Activated T-cell treated with anti-CD3 and anti-CD28 coated beads, Interleukin-2, amount 50 U/mL, for 24 hours (primary cell): ENCODE measurements around the gene ADGRL1.
A peak's percentile ranks its signal among the peaks of the same experiment; 100 is the strongest.
"Not testable (repeated sequence)": the region's sequence is repeated elsewhere in the genome, so short reads cannot be mapped to it uniquely, and the experiment has no call there.

Experiments
- DNase-seq: peaks from one replicate; pipeline ENCODE4 v3.0.0-alpha.2; 2020
- H3K27ac Mint-ChIP-seq: 2 replicates; pipeline ENCODE4 v1.8.0; 2020; ENCODE audit warnings: mild to moderate bottlenecking, mixed read lengths
- H3K27me3 Mint-ChIP-seq: 2 replicates; pipeline ENCODE4 v1.8.0; 2020; ENCODE audit warnings: mixed read lengths
- H3K36me3 Mint-ChIP-seq: 2 replicates; pipeline ENCODE4 v1.8.0; 2020; ENCODE audit warnings: low read depth, mixed read lengths
- H3K4me1 Mint-ChIP-seq: 2 replicates; pipeline ENCODE4 v1.8.0; 2020; ENCODE audit warnings: low read depth, mixed read lengths
- H3K4me3 Mint-ChIP-seq: 2 replicates; pipeline ENCODE4 v1.8.0; 2020; ENCODE audit warnings: mild to moderate bottlenecking, moderate library complexity, mixed read lengths
- H3K9me3 Mint-ChIP-seq: 2 replicates; pipeline ENCODE4 v1.8.0; 2020; ENCODE audit warnings: mixed read lengths

Gene ADGRL1

DNA sequence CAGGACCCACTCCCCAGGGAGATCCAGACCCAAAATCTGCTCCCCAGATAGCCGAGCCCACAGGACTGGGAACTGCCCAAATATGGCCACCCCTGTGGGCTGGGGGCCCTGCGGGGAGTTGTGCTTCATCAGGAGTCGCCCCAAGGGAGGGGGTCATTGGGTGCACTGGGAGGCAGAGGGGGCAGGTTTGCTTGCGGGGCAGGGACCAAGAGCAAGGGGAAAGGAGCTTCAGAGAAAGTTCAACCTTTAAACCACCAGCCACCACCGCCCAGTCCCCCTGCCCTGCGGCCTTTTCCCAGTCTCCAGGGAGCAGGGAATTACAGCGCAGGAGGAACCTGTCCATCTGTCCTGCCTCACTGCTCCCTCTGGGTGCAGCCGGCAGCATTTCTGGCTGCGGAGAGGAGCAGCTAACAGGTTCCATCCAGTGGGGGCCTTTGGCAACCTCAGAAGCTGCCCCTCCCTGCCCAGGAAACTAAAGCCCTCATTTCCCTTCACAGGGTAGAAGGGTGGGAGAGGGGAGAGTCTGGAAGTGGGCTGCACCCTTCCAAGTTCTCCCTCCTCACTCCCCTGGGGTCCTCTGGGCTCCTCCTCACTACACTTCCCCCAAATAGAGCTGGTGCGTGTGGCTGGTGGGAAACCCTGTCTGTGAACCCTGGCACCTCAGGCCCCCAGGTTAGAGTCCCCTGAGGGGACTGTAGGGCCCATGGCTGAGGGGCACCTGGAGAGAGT, 55.8 kb downstream of the ADGRL1 start:
- Mint-ChIP-seq H3K36me3 (peaks cover 27% of the 10 kb centered on the region), H3K4me3 (peak overlapping the region; percentile 70), H3K9me3 (no peaks in the 10 kb centered on the region), H3K27me3 (no peaks in the 10 kb centered on the region), H3K4me1 (peaks cover 42% of the 10 kb centered on the region), H3K27ac (peak overlapping the region; percentile 97)
- DNase-seq = peak; percentile 46

GRCh38 chr19:14149509-14149994, 56.4 kb downstream of the ADGRL1 start:
- H3K36me3 Mint-ChIP-seq = peaks cover 21% of the 10 kb centered on the region
- H3K27me3 Mint-ChIP-seq = no peaks in the 10 kb centered on the region
- DNase-seq = peak; percentile 74
- H3K4me1 Mint-ChIP-seq = peaks cover 42% of the 10 kb centered on the region
- no peaks in the 10 kb centered on the region for H3K9me3 Mint-ChIP-seq
- H3K4me3 Mint-ChIP-seq = peak overlapping the region; percentile 70
- H3K27ac Mint-ChIP-seq = peak overlapping the region; percentile 97

DNA sequence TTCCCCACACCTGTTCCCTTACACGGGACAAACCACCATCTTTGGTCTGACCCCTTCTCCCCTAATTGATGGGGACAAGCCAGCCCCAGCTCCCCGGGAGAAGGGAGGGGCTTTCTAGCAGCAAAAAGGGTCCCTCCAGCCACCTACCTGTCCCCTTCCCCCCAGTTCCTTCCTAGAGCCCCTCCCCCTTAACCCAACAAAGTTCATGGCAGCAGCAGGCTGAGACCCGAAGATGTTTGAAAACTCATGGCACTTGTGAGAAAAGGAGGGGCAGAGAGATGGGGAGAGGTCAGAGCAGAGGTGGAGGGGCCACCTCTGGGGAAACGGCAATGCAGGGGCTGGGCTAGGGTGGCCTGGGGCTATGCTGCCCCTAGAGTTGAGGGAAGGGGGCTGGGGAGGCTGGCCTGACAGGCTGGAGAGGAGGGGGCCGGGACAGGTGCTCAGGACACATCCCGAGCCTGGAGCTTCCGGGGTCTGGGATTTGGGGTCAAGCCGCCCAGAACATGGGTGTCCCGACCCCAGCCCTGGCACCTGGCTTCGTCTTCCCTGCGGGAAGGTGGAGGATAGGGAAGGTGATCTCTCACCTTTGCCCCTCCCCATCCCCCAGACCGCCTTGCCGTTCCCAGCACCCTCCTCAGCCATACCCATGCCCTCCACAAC, 57.1 kb downstream of the ADGRL1 start:
- Mint-ChIP-seq H3K9me3 (no peaks in the 10 kb centered on the region), H3K27ac (peak overlapping the region; percentile 97), H3K27me3 (no peaks in the 10 kb centered on the region), H3K4me1 (peaks cover 42% of the 10 kb centered on the region), H3K4me3 (peak overlapping the region; percentile 70), H3K36me3 (peaks cover 15% of the 10 kb centered on the region)
- DNase-seq = no peak

DNA sequence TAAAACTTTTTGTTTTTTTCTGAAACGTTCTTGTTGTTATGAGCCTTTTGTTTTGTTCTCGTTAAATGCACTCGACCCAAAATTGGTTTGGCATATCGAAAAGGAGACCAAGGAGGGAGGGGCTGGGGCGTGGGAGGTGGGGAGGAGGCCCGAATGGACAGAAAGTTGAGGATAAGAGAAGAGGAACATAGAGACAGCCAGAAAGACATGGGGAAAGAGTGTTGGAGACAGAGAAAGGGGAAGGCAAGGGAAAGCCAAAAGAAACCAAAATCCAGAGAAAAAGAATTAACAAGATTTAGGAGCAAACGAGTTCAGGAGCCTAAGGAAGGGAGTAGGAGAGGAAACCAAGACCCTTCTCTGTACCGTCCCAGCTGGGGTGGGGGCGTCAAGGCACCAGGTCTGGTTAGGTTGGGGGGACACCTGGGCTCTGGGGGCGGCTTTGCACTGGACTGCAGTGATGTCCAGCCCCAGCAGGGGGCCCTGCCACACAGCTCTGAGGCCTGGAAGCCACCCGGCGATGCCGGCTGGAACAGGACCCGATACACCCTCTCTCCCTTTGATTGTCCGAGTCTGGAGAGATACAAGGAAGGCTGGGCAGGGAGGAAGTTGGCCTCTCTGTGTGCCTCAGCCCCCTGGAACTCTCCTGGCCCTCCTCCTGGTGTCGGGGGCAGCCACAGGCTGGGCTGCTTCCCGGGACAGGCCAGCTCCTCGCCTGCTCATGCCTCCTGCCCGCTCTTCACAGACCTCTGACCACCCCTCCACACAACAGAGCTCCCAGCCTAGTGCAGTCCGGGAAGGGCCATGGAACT, 58.0 kb downstream of the ADGRL1 start:
- no peak overlapping the region for H3K4me3 Mint-ChIP-seq

DNA sequence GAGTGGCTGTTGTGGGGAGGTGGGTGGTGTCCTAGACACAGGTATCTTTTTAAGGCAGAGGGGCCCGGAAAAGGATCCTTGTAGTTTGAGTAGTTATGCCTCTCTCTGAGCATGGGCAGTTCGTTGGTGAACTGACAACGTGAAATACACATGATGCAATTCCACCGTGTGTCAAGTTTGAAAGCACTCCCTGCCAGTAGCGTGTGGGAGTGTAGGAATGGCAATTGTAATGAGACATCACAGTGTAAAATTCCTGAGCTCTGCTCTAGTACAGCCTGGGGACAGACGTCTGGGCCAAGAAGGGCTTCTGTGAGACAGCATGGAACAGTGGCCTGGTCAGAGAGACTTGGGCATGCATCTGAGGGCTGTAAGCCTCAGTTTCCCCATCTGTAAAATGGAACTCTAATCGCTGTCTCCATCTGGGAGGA, 59.2 kb downstream of the ADGRL1 start:
- H3K4me1 Mint-ChIP-seq = peaks cover 52% of the 10 kb centered on the region
- H3K9me3 Mint-ChIP-seq = no peaks in the 10 kb centered on the region
- no peak overlapping the region for H3K27ac Mint-ChIP-seq
- no peaks in the 10 kb centered on the region for H3K27me3 Mint-ChIP-seq
- H3K36me3 Mint-ChIP-seq = peaks cover 4% of the 10 kb centered on the region
- no peak overlapping the region for H3K4me3 Mint-ChIP-seq
- DNase-seq = no peak

More for the DNA sequence above, 58.0 kb downstream of the ADGRL1 start:
- no peaks in the 10 kb centered on the region for H3K9me3 Mint-ChIP-seq
- peaks cover 42% of the 10 kb centered on the region for H3K4me1 Mint-ChIP-seq
- peak; percentile 74 for DNase-seq
- H3K27ac Mint-ChIP-seq = peak overlapping the region; percentile 97
- no peaks in the 10 kb centered on the region for H3K27me3 Mint-ChIP-seq
- H3K36me3 Mint-ChIP-seq = peaks cover 12% of the 10 kb centered on the region

DNA sequence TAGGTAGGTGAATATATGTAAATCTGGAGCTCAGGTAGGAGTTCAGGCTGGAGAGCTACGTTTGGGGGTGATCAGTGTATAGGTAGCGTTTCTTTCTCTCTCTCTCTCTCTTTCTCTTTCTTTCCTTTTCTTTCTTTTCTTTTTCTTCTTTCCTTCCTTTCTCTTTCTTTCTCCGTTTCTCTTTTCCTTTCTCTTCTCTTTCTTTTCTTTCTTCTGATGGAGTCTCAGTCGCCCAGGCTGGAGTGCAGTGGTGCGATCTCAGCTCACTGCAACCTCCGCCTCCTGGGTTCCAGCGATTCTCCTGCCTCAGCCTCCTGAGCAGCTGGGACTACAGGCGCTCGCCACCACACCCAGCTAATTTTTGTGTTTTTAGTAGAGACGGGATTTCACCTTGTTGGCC, 59.8 kb downstream of the ADGRL1 start:
- not testable (repeated sequence) for H3K36me3 Mint-ChIP-seq, DNase-seq, H3K27me3 Mint-ChIP-seq, H3K4me3 Mint-ChIP-seq, H3K9me3 Mint-ChIP-seq
- Mint-ChIP-seq H3K27ac (peak overlapping the region; percentile 12), H3K4me1 (peaks cover 57% of the 10 kb centered on the region)

GRCh38 chr19:14145381-14145780, 60.6 kb downstream of the ADGRL1 start:
- no peaks in the 10 kb centered on the region for H3K27me3 Mint-ChIP-seq
- H3K4me3 Mint-ChIP-seq = no peak overlapping the region
- H3K4me1 Mint-ChIP-seq = peaks cover 60% of the 10 kb centered on the region
- no peaks in the 10 kb centered on the region for H3K9me3 Mint-ChIP-seq
- H3K27ac Mint-ChIP-seq = peak overlapping the region; percentile 10
- peaks cover 3% of the 10 kb centered on the region for H3K36me3 Mint-ChIP-seq
- DNase-seq = no peak

DNA sequence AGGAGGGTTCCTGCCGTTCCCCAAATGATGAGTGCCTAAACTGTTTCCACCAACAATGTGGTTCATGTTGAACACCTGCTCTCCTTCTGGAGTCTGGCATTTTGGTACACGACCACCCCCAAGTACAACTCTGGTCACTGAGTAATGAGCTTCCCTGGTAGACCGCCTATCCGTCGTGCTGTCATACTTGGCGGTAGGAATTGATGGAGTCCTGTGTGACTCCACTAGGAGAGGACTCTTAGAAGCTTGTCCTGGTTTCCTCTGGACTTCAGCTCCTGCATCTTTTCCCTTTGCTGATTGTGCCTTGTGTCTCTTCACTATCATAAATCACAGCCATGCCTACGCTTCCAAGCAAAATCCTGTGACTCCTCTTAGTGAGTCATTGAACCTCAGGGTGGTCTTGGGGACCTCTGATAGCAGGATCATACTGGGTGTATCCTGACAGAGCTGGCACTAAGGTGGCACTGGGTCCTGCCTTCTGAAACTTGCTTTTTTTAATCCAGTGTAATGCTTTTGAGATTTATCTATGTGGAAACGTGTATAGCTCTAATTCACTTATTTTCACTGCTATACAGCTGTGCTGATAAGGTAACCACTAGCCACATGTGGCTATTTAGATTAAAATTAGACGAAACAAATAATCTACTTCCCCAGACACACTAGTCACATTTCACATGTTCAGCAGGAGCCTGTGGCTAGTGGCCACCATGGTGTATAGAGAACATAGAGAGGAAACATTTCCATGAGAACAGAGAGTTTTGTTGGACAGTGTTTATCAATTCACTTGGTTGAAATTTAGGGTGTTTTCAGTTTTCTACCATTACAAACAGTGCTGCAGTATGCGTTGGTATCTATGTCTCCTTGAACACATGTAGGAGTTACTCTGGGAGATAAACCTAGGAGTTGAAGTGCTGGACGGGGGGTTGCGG, 63.4 kb downstream of the ADGRL1 start:
- Mint-ChIP-seq H3K9me3 (no peaks in the 10 kb centered on the region), H3K27ac (no peak overlapping the region), H3K4me1 (peaks cover 48% of the 10 kb centered on the region), H3K27me3 (no peaks in the 10 kb centered on the region), H3K4me3 (no peak overlapping the region), H3K36me3 (peaks cover 13% of the 10 kb centered on the region)
- DNase-seq = no peak

GRCh38 chr19:14141041-14141440, 64.9 kb downstream of the ADGRL1 start:
- no peaks in the 10 kb centered on the region for H3K27me3 Mint-ChIP-seq
- DNase-seq = no peak
- peaks cover 19% of the 10 kb centered on the region for H3K36me3 Mint-ChIP-seq
- no peak overlapping the region for H3K4me3 Mint-ChIP-seq
- peaks cover 40% of the 10 kb centered on the region for H3K4me1 Mint-ChIP-seq
- no peaks in the 10 kb centered on the region for H3K9me3 Mint-ChIP-seq
- H3K27ac Mint-ChIP-seq = no peak overlapping the region

GRCh38 chr19:14139944-14140343, 66.0 kb downstream of the ADGRL1 start:
- Mint-ChIP-seq H3K4me3 (no peak overlapping the region), H3K4me1 (peaks cover 45% of the 10 kb centered on the region)

DNA sequence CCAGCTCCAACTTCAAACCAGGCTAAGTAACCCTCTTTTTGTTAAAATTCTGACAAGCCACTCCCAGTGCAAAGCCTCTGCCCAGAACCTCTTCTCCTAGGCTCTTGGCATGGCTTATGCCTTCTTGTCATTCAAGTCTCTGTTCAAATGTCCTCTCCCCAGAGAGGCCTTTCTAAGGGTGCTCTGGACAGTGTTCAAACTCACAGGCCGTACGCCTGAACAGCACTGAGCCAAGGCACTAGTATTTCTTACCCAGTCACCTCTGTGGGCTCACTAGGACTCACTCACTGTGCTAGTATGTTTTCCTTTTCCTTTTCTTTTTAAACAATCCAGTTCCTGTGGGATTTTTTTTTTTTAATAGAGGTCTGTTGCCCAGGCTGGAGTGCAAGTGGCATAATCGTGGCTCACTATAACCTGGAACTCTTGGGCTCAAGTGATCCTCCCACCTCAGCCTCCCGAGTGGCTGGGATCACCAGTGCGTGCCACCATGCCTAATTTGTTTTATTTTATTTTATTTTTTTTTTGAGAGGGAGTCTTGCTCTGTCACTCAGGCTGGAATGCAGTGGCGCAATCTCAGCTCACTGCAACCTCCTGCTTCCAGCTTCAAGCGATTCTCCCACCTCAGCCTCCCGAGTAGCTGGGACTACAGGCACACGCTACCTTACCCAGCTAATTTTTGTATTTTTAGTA, 67.2 kb downstream of the ADGRL1 start:
- Mint-ChIP-seq H3K27ac (peak overlapping the region; percentile 52), H3K4me3 (peak overlapping the region; percentile 89), H3K9me3 (no peaks in the 10 kb centered on the region), H3K4me1 (peaks cover 53% of the 10 kb centered on the region), H3K36me3 (peaks cover 33% of the 10 kb centered on the region), H3K27me3 (no peaks in the 10 kb centered on the region)
- no peak for DNase-seq

More at GRCh38 chr19:14139944-14140343, 66.0 kb downstream of the ADGRL1 start:
- no peak for DNase-seq
- no peaks in the 10 kb centered on the region for H3K9me3 Mint-ChIP-seq
- peak overlapping the region; percentile 26 for H3K27ac Mint-ChIP-seq
- peaks cover 25% of the 10 kb centered on the region for H3K36me3 Mint-ChIP-seq
- H3K27me3 Mint-ChIP-seq = no peaks in the 10 kb centered on the region

GRCh38 chr19:14136509-14137281, 69.3 kb downstream of the ADGRL1 start, which contains the start of gene ASF1B:
ASF1B (minus strand) TSS chr19:14136589; CDS start chr19:14136456, 133 bp downstream.
- Mint-ChIP-seq H3K36me3 (peaks cover 46% of the 10 kb centered on the region), H3K9me3 (no peaks in the 10 kb centered on the region), H3K4me3 (peak within 1 kb of the TSS; percentile 89), H3K27ac (peak within 1 kb of the TSS; percentile 98), H3K27me3 (no peaks in the 10 kb centered on the region), H3K4me1 (peaks cover 41% of the 10 kb centered on the region)
- DNase-seq = peak; percentile 97
